Measurements from ENCODE around the gene SLC30A9.

Gene SLC30A9

GRCh38 chr4:41977709-41978108 lies 12.6 kb upstream of the SLC30A9 start:
- H3K27me3 Mint-ChIP-seq (ENCODE audit: low read depth, poor library complexity), result peaks cover 5% of the 10 kb centered on the region
- no peak overlapping the region for H3K4me3 Mint-ChIP-seq

DNA sequence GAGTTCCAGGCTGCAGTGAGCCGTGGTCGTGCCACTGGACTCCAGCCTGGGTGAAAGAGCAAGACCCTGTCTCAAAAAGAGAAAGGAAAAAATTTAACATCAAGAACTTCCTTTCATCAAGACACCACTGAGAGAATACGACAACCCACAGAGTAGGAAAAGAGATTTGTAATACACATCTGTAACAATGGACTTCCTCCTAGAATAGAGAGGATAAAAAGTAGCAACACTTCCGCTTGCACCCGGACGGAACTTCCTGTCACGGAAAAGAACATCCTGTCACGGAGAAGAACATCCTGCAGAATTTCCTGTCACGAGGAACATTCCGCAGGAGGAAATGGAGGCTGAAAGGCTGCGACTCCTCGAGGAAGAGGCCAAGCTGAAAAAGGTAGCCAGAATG lies 8.9 kb upstream of the SLC30A9 start, which contains the start of gene DCAF4L1:
Gene DCAF4L1, plus strand, starts transcription at position 301 of the 400 bp plus-strand sequence. Its CDS starts 37 bp downstream, at position 338.
- Mint-ChIP-seq H3K36me3 (ENCODE audit: low read depth) (no peaks in the 10 kb centered on the region), H3K9me3 (no peaks in the 10 kb centered on the region), H3K4me1 (no peaks in the 10 kb centered on the region), H3K4me3 (no peak within 1 kb of the TSS), H3K27me3 (ENCODE audit: low read depth, poor library complexity) (peaks cover 6% of the 10 kb centered on the region), H3K27ac (no peak within 1 kb of the TSS)
- DNase-seq, result no peak
- TF ChIP-seq, protein P1, sequence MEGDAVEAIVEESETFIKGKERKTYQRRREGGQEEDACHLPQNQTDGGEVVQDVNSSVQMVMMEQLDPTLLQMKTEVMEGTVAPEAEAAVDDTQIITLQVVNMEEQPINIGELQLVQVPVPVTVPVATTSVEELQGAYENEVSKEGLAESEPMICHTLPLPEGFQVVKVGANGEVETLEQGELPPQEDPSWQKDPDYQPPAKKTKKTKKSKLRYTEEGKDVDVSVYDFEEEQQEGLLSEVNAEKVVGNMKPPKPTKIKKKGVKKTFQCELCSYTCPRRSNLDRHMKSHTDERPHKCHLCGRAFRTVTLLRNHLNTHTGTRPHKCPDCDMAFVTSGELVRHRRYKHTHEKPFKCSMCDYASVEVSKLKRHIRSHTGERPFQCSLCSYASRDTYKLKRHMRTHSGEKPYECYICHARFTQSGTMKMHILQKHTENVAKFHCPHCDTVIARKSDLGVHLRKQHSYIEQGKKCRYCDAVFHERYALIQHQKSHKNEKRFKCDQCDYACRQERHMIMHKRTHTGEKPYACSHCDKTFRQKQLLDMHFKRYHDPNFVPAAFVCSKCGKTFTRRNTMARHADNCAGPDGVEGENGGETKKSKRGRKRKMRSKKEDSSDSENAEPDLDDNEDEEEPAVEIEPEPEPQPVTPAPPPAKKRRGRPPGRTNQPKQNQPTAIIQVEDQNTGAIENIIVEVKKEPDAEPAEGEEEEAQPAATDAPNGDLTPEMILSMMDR (IDR thresholded peaks at IDR 0.05), result no peak

More at GRCh38 chr4:41977709-41978108, 12.6 kb upstream of the SLC30A9 start:
- DNase-seq, result no peak
- Mint-ChIP-seq H3K4me1 (no peaks in the 10 kb centered on the region), H3K36me3 (ENCODE audit: low read depth) (no peaks in the 10 kb centered on the region), H3K9me3 (no peaks in the 10 kb centered on the region), H3K27ac (no peak overlapping the region)
- TF ChIP-seq, protein P1 (IDR thresholded peaks at IDR 0.05), result no peak

- Mint-ChIP-seq H3K27ac (no peak overlapping the region), H3K36me3 (ENCODE audit: low read depth) (no peaks in the 10 kb centered on the region), H3K4me1 (no peaks in the 10 kb centered on the region), H3K27me3 (ENCODE audit: low read depth, poor library complexity) (peaks cover 6% of the 10 kb centered on the region), H3K9me3 (no peaks in the 10 kb centered on the region), H3K4me3 (no peak overlapping the region)
- no peak for DNase-seq
- TF ChIP-seq, protein P1 (IDR thresholded peaks at IDR 0.05), result no peak
Measured at GRCh38 chr4:41982716-41983115, 7.6 kb upstream of the SLC30A9 start.

GRCh38 chr4:41985151-41985550 lies 5.2 kb upstream of the SLC30A9 start:
- TF ChIP-seq, protein P1 (IDR thresholded peaks at IDR 0.05), result no peak
- H3K4me1 Mint-ChIP-seq, result peaks cover 11% of the 10 kb centered on the region
- H3K27ac Mint-ChIP-seq, result no peak overlapping the region
- no peaks in the 10 kb centered on the region for H3K9me3 Mint-ChIP-seq
- peaks cover 8% of the 10 kb centered on the region for H3K27me3 Mint-ChIP-seq (ENCODE audit: low read depth, poor library complexity)
- H3K4me3 Mint-ChIP-seq, result no peak overlapping the region
- H3K36me3 Mint-ChIP-seq (ENCODE audit: low read depth), result no peaks in the 10 kb centered on the region
- no peak for DNase-seq

DNA sequence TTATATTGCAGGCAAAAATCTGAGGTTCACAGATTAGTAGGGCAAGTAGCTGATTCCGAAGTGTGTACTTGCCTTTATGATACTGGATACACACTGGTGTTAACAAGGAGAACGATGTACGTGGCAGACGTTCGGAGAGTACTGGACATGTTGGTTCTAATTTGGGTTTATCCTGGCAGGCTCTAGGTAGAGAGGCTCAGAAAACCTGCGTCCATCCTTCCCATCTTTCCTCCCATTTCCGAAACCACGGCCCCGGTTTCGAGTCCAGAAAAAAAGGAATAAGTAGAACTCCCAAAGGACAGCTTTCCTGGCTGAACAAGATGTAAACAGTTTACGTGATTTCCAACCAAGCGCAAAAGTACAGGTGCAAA lies 351 bp upstream of the SLC30A9 start:
- H3K27me3 Mint-ChIP-seq (ENCODE audit: low read depth, poor library complexity), result peaks cover 8% of the 10 kb centered on the region
- H3K4me1 Mint-ChIP-seq, result peaks cover 27% of the 10 kb centered on the region
- no peaks in the 10 kb centered on the region for H3K9me3 Mint-ChIP-seq
- TF ChIP-seq, protein P1 (IDR thresholded peaks at IDR 0.05), result no peak
- peak overlapping the region; percentile 98 for H3K4me3 Mint-ChIP-seq
- DNase-seq, result no peak
- H3K36me3 Mint-ChIP-seq (ENCODE audit: low read depth), result peaks cover 7% of the 10 kb centered on the region
- peak overlapping the region; percentile 66 for H3K27ac Mint-ChIP-seq

- no peaks in the 10 kb centered on the region for H3K9me3 Mint-ChIP-seq
- DNase-seq, result no peak
- H3K27ac Mint-ChIP-seq, result no peak overlapping the region
- peak overlapping the region; percentile 98 for H3K4me3 Mint-ChIP-seq
- TF ChIP-seq, protein P1 (IDR thresholded peaks at IDR 0.05), result no peak
- H3K27me3 Mint-ChIP-seq (ENCODE audit: low read depth, poor library complexity), result peaks cover 3% of the 10 kb centered on the region
- peaks cover 12% of the 10 kb centered on the region for H3K36me3 Mint-ChIP-seq (ENCODE audit: low read depth)
- H3K4me1 Mint-ChIP-seq, result peaks cover 27% of the 10 kb centered on the region
Measured at GRCh38 chr4:41991916-41992767, 1.8 kb downstream of the SLC30A9 start.

Measured in nephron progenitor cell (in vitro differentiated cells).